WERI-Rb-1 (cell line): ENCODE measurements around the gene FGF12.
A peak's percentile ranks its signal among the peaks of the same experiment; 100 is the strongest.

ENCODE experiments used
- DNase-seq: peaks from one replicate; pipeline ENCODE4 v3.0.0-alpha.2; 2020
- H3K27ac ChIP-seq: fragments of 250-450 bp; sonication (Bioruptor Pico); 2 replicates; pipeline ENCODE4 v1.5.1; 2020; ENCODE audit warnings: mild to moderate bottlenecking, moderate library complexity
- H3K27me3 ChIP-seq: fragments of 250-450 bp; sonication (Bioruptor Pico); 2 replicates; pipeline ENCODE4 v1.5.1; 2021; ENCODE audit warnings: mild to moderate bottlenecking, low read depth, moderate library complexity; ENCODE audit not compliant: insufficient read depth, severe bottlenecking
- H3K36me3 ChIP-seq: fragments of 250-450 bp; sonication (Bioruptor Pico); 2 replicates; pipeline ENCODE4 v1.5.1; 2020; ENCODE audit warnings: mild to moderate bottlenecking, moderate library complexity
- H3K4me3 ChIP-seq: 2 replicates; pipeline ENCODE4 v1.5.1; 2011; ENCODE audit warnings: low read depth, mild to moderate bottlenecking, control low read depth, low read length
- H3K9me3 ChIP-seq: fragments of 250-450 bp; sonication (Bioruptor Pico); 2 replicates; pipeline ENCODE4 v1.5.1; 2021; ENCODE audit warnings: mild to moderate bottlenecking, moderate library complexity; ENCODE audit not compliant: severe bottlenecking
- CTCF ChIP-seq: IDR thresholded peaks from 2 replicates; pipeline ENCODE4 v1.5.1; 2011; ENCODE audit warnings: low read depth, mild to moderate bottlenecking, control low read depth, inconsistent platforms, low read length

FGF12 gene

GRCh38 chr3:192417017-192417416, 310.3 kb downstream of the FGF12 start:
- no peaks in the 10 kb centered on the region for H3K9me3 ChIP-seq
- no peak overlapping the region for H3K4me3 ChIP-seq
- H3K27ac ChIP-seq: no peak overlapping the region
- no peak for DNase-seq
- no peak for TF ChIP-seq CTCF
- no peaks in the 10 kb centered on the region for H3K27me3 ChIP-seq
- no peaks in the 10 kb centered on the region for H3K36me3 ChIP-seq

GRCh38 chr3:192413461-192413860, 313.9 kb downstream of the FGF12 start:
- no peaks in the 10 kb centered on the region for H3K36me3 ChIP-seq
- H3K9me3 ChIP-seq: no peaks in the 10 kb centered on the region
- H3K27ac ChIP-seq: no peak overlapping the region
- H3K27me3 ChIP-seq: no peaks in the 10 kb centered on the region
- TF ChIP-seq CTCF: no peak
- no peak overlapping the region for H3K4me3 ChIP-seq
- DNase-seq: no peak

- H3K4me3 ChIP-seq: peak overlapping the region; percentile 62; the same call in 1 of the 2 replicates
- no peak overlapping the region for H3K27ac ChIP-seq
- H3K9me3 ChIP-seq: no peaks in the 10 kb centered on the region
- no peaks in the 10 kb centered on the region for H3K27me3 ChIP-seq
- TF ChIP-seq CTCF: no peak
- DNase-seq: no peak
- no peaks in the 10 kb centered on the region for H3K36me3 ChIP-seq
These were observed 316.7 kb downstream of the FGF12 start for GRCh38 chr3:192410684-192410960.

GRCh38 chr3:192409838-192410683, 317.3 kb downstream of the FGF12 start:
- H3K36me3 ChIP-seq: no peaks in the 10 kb centered on the region
- peak overlapping the region; percentile 82 for H3K27ac ChIP-seq
- no peaks in the 10 kb centered on the region for H3K27me3 ChIP-seq
- peak overlapping the region; percentile 62 for H3K4me3 ChIP-seq
- no peak; the same call in 1 of the 2 replicates for TF ChIP-seq CTCF
- DNase-seq: peak; percentile 35
- H3K9me3 ChIP-seq: no peaks in the 10 kb centered on the region

GRCh38 chr3:192409201-192409837, 318.0 kb downstream of the FGF12 start:
- Histone ChIP-seq H3K27ac (peak overlapping the region; percentile 82), H3K27me3 (no peaks in the 10 kb centered on the region), H3K36me3 (no peaks in the 10 kb centered on the region), H3K9me3 (no peaks in the 10 kb centered on the region), H3K4me3 (peak overlapping the region; percentile 62)
- DNase-seq: peak; percentile 64
- TF ChIP-seq CTCF: no peak
